WTC11 (cell line): ENCODE measurements around the gene KIF20B. TPM values are rescaled to one million over a fixed set of nuclear protein-coding genes. Genes with fewer than 3 reads are reported as not detected.

Source experiments
- ATAC-seq: fragments of 200-7000 bp; cut with Tn5 transposase; 2 replicates; pipeline ENCODE4 v1.10.0; 2021; ENCODE audit warnings: mild to moderate bottlenecking, moderate library complexity
- CTCF ChIA-PET: fragments of 300-600 bp; sonication (Branson Sonifier 250); formaldehyde crosslinking; loops from one replicate; lab custom pipeline; 2021; ENCODE audit warnings: antibody characterized with exemption; lab: Charles Lee
- POLR2A ChIA-PET: fragments of 350-600 bp; sonication (Branson Sonifier 250); formaldehyde crosslinking; loops from one replicate; lab custom pipeline; 2021; ENCODE audit warnings: antibody characterized with exemption; lab: Charles Lee
- DNase-seq: peaks from one replicate; pipeline ENCODE4 v3.0.0; 2021; ENCODE audit warnings: low spot score
- H3K27ac Mint-ChIP-seq: 2 replicates; pipeline ENCODE4 v1.8.0; 2021; ENCODE audit warnings: mixed read lengths
- H3K27me3 Mint-ChIP-seq: 2 replicates; pipeline ENCODE4 v1.8.0; 2021; ENCODE audit warnings: low read depth, mild to moderate bottlenecking, moderate library complexity, mixed read lengths
- H3K36me3 Mint-ChIP-seq: 2 replicates; pipeline ENCODE4 v1.8.0; 2021; ENCODE audit warnings: mixed read lengths
- H3K4me1 Mint-ChIP-seq: 2 replicates; pipeline ENCODE4 v1.8.0; 2022; ENCODE audit warnings: mixed read lengths
- H3K4me3 Mint-ChIP-seq: 2 replicates; pipeline ENCODE4 v1.8.0; 2021; ENCODE audit warnings: mild to moderate bottlenecking, moderate library complexity, mixed read lengths
- H3K9me3 Mint-ChIP-seq: 2 replicates; pipeline ENCODE4 v1.8.0; 2021; ENCODE audit warnings: mixed read lengths
- ARID4B ChIP-seq: sonication (generic); formaldehyde crosslinking; IDR thresholded peaks from 2 replicates; pipeline ENCODE4 v1.8.0; 2023; ENCODE audit warnings: missing genetic modification reagents, mild to moderate bottlenecking, borderline replicate concordance
- ATF3 ChIP-seq: sonication (generic); formaldehyde crosslinking; conservative IDR thresholded peaks from 2 replicates; pipeline ENCODE4 v1.8.1; 2022; ENCODE audit warnings: mild to moderate bottlenecking, missing genetic modification reagents
- ATF6 ChIP-seq: sonication (generic); formaldehyde crosslinking; IDR thresholded peaks from 2 replicates; pipeline ENCODE4 v1.8.1; 2023; ENCODE audit warnings: mild to moderate bottlenecking, missing genetic modification reagents
- CBFB ChIP-seq: sonication (generic); formaldehyde crosslinking; IDR thresholded peaks from 2 replicates; pipeline ENCODE4 v1.8.1; 2022; ENCODE audit warnings: mild to moderate bottlenecking, low read depth, missing genetic modification reagents
- CDX4 ChIP-seq: fragments of 250-450 bp; sonication (Bioruptor Pico); IDR thresholded peaks from 2 replicates; pipeline ENCODE4 v1.9.0; 2021; ENCODE audit warnings: moderate library complexity, mild to moderate bottlenecking, inconsistent platforms, borderline replicate concordance
- ELF4 ChIP-seq: sonication (generic); formaldehyde crosslinking; IDR thresholded peaks from 2 replicates; pipeline ENCODE4 v1.8.1; 2022; ENCODE audit warnings: low read depth, mild to moderate bottlenecking, moderate library complexity, missing genetic modification reagents
- NR3C1 ChIP-seq: sonication (generic); formaldehyde crosslinking; conservative IDR thresholded peaks from 2 replicates; pipeline ENCODE4 v1.8.1; 2023; ENCODE audit warnings: low read depth, mild to moderate bottlenecking, missing genetic modification reagents
- OVOL2 ChIP-seq: fragments of 250-450 bp; sonication (Bioruptor Pico); IDR thresholded peaks from 2 replicates; pipeline ENCODE4 v1.9.0; 2021; ENCODE audit warnings: mild to moderate bottlenecking, borderline replicate concordance
- RORB ChIP-seq: fragments of 250-450 bp; sonication (Bioruptor Pico); IDR thresholded peaks from 2 replicates; pipeline ENCODE4 v1.9.0; 2021; ENCODE audit warnings: mild to moderate bottlenecking
- SOX15 ChIP-seq: fragments of 250-450 bp; sonication (Bioruptor Pico); IDR thresholded peaks from 2 replicates; pipeline ENCODE4 v1.9.0; 2021; ENCODE audit warnings: mild to moderate bottlenecking
- TEAD4 ChIP-seq: sonication (generic); formaldehyde crosslinking; IDR thresholded peaks from 2 replicates; pipeline ENCODE4 v1.8.0; 2022; ENCODE audit warnings: mild to moderate bottlenecking, missing genetic modification reagents
- ZBTB21 ChIP-seq: sonication (generic); formaldehyde crosslinking; IDR thresholded peaks from 2 replicates; pipeline ENCODE4 v1.8.1; 2023; ENCODE audit warnings: mild to moderate bottlenecking, missing genetic modification reagents, borderline replicate concordance
- ZNF219 ChIP-seq: sonication (generic); formaldehyde crosslinking; IDR thresholded peaks from 2 replicates; pipeline ENCODE4 v1.8.0; 2023; ENCODE audit warnings: missing genetic modification reagents, mild to moderate bottlenecking, borderline replicate concordance
- ZNF512 ChIP-seq: sonication (generic); formaldehyde crosslinking; IDR thresholded peaks from 2 replicates; pipeline ENCODE4 v1.8.1; 2022; ENCODE audit warnings: missing genetic modification reagents, borderline replicate concordance
- ZNF671 ChIP-seq: fragments of 250-450 bp; sonication (Bioruptor Pico); IDR thresholded peaks from 2 replicates; pipeline ENCODE4 v1.8.0; 2021; ENCODE audit warnings: mild to moderate bottlenecking
- total RNA-seq: library from RNA; stranded (reverse); gene quantifications from 3 replicates; pipeline ENCODE4 v1.2.3, GENCODE V29; 2021

The KIF20B gene
- total RNA-seq, 1 experiment from 2014 or later: 70.2 TPM

DNA sequence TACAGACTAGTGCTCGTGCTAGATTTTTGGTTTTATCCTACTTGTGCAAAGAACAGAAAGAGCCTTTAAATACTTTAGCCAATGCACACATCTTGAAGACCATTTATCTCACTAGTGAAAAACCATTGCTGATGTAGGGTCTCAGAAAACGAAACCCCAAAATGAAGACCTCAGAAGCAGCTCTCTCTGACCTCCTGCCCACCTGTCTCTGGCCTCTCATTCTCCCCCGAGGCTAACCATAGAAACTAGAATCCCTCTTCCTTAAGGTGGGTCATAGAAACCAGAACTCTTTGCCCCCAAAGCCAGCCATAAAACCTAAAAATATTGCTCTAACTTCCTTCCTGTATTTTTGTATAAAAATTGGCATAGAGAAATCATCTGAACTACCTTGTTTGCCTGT is 112.2 kb downstream of the KIF20B start:
- H3K36me3 Mint-ChIP-seq: peaks cover 11% of the 10 kb centered on the region
- CTCF ChIA-PET: no interaction called here
- no peak for ATAC-seq

More for the DNA sequence above, 112.2 kb downstream of the KIF20B start:
- TF ChIP-seq ATF6 (CRISPR knock-in tag): no peak
- no peak for TF ChIP-seq ELF4 (CRISPR knock-in tag)
- TF ChIP-seq OVOL2 (CRISPR knock-in tag): no peak
- no peak for TF ChIP-seq SOX15
- TF ChIP-seq ZNF671 (CRISPR knock-in tag): no peak
- TF ChIP-seq ZNF512 (CRISPR knock-in tag): no peak
- TF ChIP-seq CBFB (CRISPR knock-in tag): no peak
- TF ChIP-seq TEAD4 (CRISPR knock-in tag): no peak
- TF ChIP-seq ATF3 (CRISPR knock-in tag): no peak
- TF ChIP-seq ZBTB21 (CRISPR knock-in tag): no peak
- no peak for TF ChIP-seq RORB
- no peak for TF ChIP-seq CDX4
- TF ChIP-seq ZNF219 (CRISPR knock-in tag): no peak
- TF ChIP-seq ARID4B (CRISPR knock-in tag): no peak
- TF ChIP-seq NR3C1 (CRISPR knock-in tag): no peak
- Mint-ChIP-seq H3K9me3 (peaks cover 20% of the 10 kb centered on the region), H3K27ac (no peak overlapping the region), H3K27me3 (no peaks in the 10 kb centered on the region), H3K4me3 (no peak overlapping the region), H3K4me1 (no peaks in the 10 kb centered on the region)
- POLR2A ChIA-PET: no interaction called here
- no peak for DNase-seq
